GM19397 (cell line): ENCODE measurements around the gene AUTS2.

Experiments
- ATAC-seq: cut with Tn5 transposase; IDR thresholded peaks from one replicate; pipeline ENCODE4 v1.9.1; 2021; ENCODE audit warnings: mild to moderate bottlenecking, moderate library complexity; ENCODE audit not compliant: unreplicated experiment

Gene AUTS2

GRCh38 chr7:70383066-70383782, 784.9 kb downstream of the AUTS2 start:
- no peak for ATAC-seq

DNA sequence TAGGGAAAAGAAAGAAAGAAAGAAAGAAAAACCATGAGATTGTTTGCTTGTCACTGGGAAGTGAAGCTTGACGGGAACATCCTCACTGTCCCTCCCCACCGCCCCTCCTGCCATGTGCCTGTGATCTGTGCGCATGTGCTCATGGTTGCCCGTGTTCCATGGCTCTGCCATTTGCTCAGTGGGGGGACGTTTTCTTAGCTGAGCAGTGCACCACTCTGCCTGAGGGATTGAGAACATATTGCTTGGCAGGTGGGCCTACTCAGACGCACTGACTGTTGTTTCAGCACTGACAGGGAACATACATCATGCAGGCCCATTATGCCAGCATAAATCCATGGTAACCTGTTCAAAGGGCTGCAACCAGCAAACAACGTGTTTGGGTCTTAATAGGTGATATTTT, 785.7 kb downstream of the AUTS2 start:
- no peak for ATAC-seq

- no peak for ATAC-seq
Observed at GRCh38 chr7:70384891-70385290, 786.6 kb downstream of the AUTS2 start.

GRCh38 chr7:70387217-70387616, 788.9 kb downstream of the AUTS2 start:
- ATAC-seq: no peak

DNA sequence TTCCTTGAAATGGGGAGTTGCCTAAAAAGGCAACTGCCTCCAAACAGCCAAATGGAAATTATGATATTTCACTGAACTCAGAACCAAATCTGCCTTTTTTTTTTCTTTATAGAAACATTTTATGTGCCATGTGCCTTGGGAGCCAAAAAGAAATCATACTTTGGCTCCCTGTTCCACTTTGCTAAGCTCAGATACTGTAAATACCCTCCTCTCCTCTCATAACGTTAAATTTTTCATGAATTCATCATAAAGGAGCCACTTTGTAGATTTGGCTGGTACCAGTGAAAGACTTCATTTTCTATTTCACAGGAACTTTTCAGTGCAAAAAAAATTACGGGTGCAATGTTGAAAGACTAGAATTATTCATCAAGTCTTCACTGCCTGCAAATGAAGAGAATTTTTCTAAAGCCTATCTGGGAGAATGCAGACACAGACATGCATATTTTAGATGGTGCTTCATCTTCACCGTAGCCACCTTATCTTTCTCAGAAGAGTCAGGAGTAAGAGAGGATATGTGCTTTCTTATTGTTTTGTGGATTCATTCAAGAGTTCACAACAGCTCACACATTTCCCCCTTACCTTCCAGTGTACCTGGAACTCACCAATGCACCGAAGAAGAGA, 791.4 kb downstream of the AUTS2 start:
- ATAC-seq: no peak

DNA sequence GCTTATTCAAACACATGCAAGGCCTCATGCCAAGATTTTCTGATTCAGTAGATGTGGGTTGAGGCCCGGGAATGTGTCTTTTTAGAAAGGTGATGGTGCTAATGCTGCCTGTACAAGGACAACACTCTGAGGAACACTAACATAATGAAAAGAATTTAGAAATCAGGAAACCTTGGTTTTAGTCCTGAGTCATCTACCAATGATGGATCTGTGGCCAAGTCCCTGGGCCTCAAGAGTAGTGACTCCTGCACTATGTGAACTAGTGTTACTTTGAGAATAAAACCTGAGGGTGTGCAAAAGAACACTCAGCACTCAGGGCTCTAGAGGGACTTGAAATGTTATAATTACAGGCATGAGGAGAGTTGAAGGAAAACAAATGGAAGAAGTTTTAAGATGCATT, 792.0 kb downstream of the AUTS2 start:
- ATAC-seq: no peak

DNA sequence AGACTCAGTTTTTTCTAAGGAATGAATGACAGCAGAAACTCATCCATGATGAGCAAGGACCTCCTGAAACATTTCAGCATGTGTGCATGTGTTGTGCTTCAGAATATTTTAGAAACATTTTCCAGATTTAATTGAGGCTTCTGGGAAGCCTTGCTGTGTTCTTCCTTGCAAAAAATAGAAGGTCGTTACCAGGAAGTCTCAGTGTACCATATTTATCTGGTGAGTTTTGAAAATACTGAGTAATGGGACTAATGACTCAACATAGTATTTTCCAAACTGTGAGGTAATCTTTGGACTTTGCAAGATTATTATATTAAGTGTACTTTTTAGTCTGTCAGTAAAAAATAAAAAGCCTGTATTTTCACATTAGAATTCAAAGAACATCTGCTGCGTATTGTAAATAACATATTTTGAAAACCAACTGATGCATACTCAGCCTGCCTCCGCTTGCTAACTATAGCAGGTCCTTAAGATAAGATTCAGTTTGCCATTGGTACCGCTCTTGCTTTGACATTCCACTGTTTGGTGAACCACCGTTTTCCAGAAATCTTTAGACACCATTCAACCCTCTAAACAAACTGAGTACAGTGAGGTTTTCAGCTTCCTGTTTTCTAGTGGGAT, 794.1 kb downstream of the AUTS2 start:
- no peak for ATAC-seq

GRCh38 chr7:70392877-70393435, 794.7 kb downstream of the AUTS2 start:
- ATAC-seq: no peak

DNA sequence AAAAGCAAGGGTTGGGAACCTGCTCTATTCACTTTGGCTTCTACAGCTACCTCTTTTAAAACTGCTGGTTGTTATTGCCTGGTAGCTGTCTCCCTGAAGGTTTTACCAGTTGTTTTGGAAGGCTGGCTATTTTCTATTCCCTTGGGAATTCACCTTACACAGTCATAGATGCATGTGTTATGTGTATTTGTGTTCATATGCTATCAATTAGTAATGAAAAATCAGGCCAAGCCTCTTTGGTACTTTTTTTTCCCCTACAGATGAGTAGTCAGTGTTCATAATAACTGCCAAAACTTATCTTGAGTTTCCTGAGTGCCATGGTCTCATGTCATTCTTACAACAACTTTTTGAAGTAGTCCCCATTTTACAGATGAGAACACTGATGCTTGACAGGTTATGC, 795.7 kb downstream of the AUTS2 start:
- ATAC-seq: no peak

- no peak for ATAC-seq
Observed at GRCh38 chr7:70400829-70401380, 802.6 kb downstream of the AUTS2 start.

- ATAC-seq: no peak
Observed at GRCh38 chr7:70402069-70402468, 803.8 kb downstream of the AUTS2 start.

DNA sequence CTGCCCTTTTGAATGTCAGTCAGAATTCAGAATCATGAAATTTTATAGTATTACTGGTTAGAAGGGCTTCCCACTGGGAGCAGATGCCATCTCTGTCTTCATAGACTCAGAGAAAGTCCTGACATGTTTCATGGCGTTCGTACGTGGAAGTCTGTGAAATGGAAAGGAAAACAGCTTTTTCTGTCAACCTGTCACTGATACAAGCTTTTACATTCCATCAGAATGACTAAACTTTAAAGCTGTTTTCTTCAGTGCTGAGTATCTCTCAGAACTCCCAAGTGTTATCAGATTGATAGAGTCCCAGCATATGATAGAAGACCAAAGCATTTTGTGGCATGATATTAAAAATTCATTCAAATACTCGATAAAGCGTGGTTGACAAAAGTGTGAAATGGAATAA, 807.0 kb downstream of the AUTS2 start:
- ATAC-seq: no peak

DNA sequence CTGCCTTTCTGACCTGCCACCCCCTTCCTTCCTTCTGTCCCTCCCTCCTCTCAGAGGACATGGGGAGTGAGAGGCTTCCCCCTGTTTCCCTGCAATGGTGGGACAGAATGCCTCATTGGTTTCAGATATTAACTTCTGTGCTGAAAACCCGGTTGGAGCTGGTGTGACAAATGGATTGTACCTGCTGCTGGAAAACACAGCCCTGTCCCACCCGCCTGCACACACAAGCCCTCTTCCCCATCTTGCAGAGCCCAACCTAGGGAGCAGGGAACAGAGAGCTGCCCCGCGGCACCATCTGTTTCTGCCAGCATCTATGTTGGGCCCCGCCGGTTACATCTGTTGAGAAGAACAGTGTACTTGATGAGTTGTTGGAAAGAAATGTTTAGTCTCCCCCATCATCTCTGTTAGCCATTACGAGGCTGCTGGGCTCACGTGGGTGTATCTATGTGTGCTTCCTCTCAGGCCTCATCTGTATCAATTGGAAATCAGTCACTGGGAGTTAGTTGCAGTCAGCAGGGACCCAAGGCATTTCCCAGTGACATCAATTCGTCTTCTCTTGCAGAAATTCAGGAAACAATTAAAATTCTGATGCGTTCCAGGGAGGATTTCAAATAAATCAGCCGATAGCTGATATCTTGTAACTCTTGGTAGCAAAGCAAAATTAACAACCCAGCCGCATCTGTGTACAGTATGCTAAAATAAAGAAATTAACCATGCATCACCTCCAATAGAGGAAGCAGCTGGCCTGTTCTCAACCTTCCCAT, 808.1 kb downstream of the AUTS2 start:
- ATAC-seq: no peak

GRCh38 chr7:70406950-70407209, 808.6 kb downstream of the AUTS2 start:
- ATAC-seq: no peak

GRCh38 chr7:70408477-70408876, 810.2 kb downstream of the AUTS2 start:
- no peak for ATAC-seq

DNA sequence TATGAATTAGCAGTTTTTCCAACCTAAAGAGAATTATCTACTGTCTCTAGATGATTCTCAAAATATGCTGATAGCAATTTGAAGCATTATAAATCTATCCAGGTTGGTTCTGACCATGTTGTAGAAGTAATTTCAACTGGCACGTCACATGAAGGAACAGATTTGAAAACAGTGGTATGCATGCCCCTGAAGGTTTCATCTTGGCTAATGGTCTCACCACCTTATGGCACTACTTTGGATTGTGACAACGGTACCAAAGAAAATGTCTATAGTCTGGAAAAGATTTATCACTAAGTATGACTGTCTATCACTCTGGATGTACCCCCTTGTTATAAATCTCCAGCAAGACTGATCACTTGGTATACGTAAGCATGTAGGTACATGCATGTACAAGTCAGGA, 810.6 kb downstream of the AUTS2 start:
- no peak for ATAC-seq

GRCh38 chr7:70410134-70410750, 812.0 kb downstream of the AUTS2 start:
- ATAC-seq: no peak

DNA sequence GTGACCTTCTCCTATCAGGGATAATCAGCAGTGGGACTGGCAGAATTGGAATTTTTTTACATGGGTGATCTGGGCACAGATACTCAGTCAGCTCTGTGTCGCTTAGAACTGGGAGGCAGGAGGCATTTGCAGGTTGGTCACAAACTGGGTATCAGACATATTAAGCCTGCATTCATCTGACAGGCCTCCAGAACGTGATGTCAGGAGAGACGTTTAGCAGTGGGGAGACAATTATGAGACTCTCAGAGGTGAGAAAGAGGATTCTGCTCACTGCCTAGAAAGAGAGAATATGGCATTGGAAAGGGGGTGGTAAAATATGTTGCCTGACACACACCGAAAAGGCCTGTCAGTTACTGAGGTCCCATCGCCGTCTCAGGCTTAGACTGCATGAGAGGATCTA, 816.1 kb downstream of the AUTS2 start:
- ATAC-seq: no peak

GRCh38 chr7:70415179-70415972, 817.1 kb downstream of the AUTS2 start:
- no peak for ATAC-seq

GRCh38 chr7:70416347-70416985, 818.2 kb downstream of the AUTS2 start:
- ATAC-seq: no peak
